Pons (tissue), 1 donor: ENCODE data around the gene MIEF1.

ENCODE experiments used
- DNase-seq: peaks from one replicate; pipeline ENCODE4 v3.0.0-alpha.2; 2016; ENCODE audit warnings: low spot score

Gene MIEF1

GRCh38 chr22:39470451-39471291, 31.4 kb upstream of the MIEF1 start:
- no peak for DNase-seq

DNA sequence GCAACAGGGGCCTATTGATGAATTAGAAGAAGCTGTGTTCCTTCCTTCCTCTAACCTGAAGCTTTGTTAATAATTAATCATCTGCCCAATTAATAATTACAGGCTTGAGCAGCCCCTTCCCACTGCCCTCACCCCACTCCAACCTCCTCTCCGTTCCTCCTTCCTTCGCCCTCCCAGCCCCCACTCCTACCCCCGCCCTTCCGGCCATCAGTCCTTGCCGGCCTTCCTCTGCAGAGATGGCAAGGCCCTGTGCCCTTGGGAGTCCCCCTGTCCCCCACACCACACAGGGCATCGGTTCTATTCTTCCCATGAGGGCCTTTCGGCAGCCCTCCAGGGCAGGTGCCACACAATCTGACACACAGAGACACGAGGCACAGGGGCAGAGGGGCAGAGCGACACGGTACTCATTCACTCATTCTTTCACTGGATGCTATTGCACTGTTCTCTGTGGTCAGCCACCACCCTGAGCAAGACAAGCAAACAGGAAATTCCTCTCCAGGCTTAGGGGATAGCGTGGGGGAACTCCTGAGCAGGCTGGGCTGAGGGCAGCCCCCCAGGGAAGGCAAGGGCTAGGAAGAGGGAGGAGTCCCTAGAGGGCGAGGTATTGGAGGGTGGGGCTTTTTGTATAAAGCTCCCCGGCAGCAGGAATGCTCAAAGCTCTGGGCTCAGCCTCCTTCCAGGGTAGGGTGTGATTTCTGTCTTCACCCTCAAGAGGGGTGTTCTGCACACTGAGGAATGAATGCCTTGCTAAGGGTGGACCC, 30.5 kb upstream of the MIEF1 start:
- no peak for DNase-seq

DNA sequence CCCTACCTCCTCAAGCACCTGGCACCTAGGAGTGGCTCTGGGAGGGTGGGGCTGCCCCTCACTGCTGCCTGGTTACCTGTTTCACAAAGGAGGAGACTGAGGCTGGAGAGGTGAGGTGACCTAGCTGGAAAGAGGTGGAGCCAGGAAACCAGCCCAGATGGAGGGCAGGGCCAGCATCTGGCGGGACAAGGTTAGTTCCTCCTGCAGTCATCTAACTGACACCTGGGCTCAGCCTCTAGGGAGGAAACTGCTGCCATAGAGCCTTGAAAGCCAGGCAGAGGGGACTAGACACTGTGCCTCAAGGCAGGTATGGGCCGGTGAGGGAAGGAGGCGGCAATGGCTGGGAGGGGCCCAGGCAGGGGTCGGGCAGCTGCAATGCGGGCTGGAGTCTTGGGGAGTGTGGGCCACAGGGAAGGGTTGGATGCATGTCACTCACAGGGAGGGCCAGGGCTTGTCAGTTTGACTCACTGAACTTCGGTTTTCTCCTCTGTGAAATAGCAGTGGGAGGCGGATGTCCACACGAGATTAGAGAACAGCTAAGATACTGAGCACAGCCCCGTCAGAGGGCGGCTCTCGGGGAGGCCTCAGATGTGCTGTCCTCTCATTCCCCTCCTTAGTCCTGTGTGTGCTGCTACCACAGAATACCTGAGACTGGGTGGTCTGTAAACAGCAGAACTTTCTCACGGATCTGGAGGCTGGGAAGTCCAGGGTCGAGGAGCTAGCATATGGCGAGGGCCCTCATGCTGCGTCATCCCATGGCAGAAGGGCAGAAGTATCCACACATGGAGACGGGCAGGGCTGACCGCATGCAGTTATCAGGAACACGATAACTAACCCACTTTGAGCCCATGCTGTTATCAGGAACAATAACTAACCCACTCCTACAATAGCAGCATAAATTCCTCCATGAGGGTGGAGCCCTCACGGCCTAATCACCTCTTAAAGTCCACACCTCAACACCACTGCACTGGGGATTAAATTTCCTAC, 29.2 kb upstream of the MIEF1 start:
- no peak for DNase-seq

DNA sequence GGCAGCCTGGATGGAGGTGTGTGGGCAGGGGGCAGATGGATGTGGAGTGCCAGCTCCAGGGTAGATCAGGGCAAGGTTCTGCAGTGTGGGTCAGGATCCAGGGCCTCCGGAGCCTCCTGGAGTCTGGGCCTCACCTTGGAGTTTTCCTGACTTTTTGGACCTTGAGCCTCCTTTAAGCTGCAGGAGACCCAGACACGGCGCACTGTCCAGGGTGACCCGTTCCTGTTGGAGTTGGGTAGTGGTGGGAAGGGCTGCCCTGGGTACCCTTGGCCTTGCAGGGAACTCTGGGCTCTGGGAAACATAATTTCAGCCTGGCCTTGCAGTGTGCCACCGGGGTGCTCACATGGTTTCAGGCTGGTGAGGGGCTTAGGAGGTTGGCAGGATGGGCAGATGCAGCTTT, 28.2 kb upstream of the MIEF1 start:
- no peak for DNase-seq

DNA sequence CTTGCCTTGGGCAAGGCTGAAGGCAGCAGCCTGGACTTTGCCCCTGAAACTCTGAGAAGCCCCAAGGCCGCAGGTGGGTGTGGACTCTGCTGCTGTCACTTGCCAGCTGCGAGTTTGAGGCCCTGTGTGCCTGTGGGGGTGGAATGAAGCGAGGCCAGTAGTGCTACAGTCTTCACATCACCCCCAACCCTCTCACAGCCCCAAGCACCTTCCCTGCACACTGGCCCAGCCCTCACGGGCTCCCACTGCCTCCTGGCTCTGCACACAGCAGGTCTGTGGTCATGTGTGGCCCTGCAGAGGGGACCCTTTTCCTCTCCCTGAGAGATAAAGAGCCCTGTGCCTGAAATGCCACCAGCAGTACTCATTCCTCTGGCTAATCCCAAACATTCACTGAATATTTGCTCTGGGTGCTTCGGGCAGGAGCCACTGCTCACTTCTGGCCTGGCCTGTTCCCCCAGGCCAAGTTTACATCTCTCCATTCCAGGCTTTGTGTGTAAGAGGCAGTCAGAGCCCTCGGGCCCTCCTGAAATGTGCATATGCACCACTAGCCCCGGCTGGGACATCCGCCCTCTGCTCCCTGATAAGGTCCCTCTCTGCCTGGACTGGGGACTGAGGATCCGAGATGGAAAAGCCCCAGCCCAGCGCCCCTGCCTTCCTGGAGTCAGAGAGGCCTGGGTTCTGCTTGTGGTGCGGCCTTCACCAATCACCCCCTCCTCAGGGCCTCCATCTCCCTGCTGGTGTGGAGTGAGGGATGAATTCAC, 27.6 kb upstream of the MIEF1 start:
- no peak for DNase-seq

DNA sequence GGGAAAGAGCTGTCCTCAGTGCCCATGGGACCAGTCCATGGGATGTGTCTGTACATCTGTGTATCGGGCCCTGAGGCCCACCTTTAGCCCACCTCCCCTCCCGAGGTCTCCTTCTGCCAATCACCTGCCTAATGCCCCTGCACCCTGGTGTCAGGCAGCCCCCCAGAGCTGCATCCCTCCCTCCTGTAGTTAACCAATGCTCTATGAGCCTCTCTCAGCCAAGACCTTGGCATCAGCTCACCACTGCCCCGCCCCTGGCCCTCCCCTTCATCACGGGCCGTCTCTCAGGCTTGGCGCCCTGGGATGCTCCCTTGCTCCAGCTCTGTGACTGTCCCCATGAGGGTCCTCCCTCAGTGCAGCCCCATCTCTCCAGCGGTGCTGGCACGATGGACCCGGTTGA, 26.8 kb upstream of the MIEF1 start:
- DNase-seq = peak; percentile 62

- no peak for DNase-seq
Observed at GRCh38 chr22:39475902-39476301, 26.2 kb upstream of the MIEF1 start.

GRCh38 chr22:39476664-39477063, 25.4 kb upstream of the MIEF1 start:
- DNase-seq = no peak

DNA sequence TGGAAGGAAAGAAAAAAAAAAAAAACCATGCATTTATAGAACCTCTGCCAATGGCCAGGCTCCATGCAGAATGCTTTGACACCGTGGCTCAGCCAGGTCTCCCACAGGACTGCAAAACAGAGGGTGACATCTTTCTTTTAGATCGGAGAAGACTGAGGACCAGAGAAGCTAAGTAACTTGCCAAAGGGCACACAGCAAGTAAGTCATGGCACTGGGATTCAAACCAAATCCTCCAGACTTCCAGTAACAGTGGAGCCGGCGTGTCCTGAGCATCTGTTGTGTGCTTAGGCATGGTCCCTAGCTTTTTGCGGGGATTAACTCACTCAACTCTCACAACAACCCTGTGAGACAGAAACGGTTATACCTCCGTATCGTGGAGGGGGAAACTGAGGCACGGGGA, 24.5 kb upstream of the MIEF1 start:
- DNase-seq = no peak

DNA sequence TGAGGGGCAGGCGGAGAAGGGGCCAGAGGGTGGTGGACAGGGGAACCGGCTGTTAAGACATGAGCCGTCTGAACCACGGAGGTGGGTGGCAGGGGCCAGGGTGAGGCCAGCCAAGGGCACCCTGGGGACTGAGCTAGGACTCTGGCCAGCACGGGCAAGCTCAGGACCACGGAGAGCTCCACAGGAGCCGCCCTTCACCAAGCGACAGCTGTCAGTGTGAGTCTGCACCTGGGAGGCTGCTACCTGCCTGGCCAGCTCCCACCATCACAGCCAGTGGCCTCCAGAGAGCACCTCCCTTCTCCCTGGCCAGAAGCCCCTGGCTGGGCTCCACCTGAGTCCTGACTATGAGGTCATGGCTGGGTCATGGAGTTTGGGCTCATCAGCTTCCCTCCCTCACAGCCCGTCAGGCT, 23.6 kb upstream of the MIEF1 start:
- no peak for DNase-seq

DNA sequence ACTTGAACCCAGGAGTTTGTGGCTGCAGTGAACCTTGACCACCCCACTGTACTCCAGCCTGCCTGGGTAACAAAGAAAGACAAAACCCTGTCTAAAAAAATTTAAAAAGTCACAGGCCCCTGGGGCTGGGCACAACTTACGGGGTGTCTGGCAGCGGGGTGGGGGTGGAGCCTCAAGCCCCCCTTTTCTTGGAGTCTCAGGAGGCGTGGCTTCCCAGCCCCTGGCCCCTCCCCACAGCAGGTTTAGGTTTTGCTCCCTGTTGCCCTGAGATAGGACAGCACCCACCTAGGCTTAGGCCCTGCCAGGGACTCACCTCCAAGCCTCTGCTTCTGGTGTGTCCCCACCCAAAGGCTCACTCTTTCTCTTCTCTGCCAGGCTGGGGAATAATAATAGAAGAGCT, 22.8 kb upstream of the MIEF1 start:
- no peak for DNase-seq

DNA sequence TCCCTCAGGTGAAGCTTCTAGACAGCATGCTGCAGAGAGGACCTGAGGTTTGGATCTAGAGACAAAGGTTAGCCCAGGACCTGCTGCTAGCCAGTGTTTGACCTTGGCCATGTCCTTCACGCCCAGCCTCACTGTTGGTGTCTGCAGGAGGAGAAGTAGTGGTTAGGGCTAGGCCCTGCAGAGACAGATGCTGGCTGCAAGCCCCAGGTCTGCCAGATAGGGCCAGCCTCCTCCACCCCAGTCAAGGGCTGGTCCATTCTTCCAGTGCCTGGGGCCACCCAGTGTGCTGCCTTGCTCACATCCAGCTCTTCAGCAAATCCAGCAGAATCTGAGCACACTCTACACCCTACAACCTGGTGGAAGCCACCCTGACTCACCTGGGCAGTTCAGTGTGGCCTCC, 21.5 kb upstream of the MIEF1 start:
- no peak for DNase-seq

GRCh38 chr22:39481054-39481453, 21.0 kb upstream of the MIEF1 start:
- no peak for DNase-seq

- no peak for DNase-seq
Observed at GRCh38 chr22:39481595-39481994, 20.5 kb upstream of the MIEF1 start.

- DNase-seq = no peak
Observed at GRCh38 chr22:39482768-39483167, 19.3 kb upstream of the MIEF1 start.

- peak; percentile 66 for DNase-seq
Observed at GRCh38 chr22:39486951-39487825, 14.9 kb upstream of the MIEF1 start.

DNA sequence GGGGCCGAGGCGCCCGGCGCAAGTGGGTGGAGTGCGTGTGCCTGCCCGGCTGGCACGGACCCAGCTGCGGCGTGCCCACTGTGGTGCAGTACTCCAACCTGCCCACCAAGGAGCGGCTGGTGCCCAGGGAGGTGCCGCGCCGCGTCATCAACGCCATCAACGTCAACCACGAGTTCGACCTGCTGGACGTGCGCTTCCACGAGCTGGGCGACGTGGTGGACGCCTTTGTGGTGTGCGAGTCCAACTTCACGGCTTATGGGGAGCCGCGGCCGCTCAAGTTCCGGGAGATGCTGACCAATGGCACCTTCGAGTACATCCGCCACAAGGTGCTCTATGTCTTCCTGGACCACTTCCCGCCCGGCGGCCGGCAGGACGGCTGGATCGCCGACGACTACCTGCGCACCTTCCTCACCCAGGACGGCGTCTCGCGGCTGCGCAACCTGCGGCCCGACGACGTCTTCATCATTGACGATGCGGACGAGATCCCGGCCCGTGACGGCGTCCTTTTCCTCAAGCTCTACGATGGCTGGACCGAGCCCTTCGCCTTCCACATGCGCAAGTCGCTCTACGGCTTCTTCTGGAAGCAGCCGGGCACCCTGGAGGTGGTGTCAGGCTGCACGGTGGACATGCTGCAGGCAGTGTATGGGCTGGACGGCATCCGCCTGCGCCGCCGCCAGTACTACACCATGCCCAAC, 14.1 kb upstream of the MIEF1 start:
- no peak for DNase-seq

- no peak for DNase-seq
Observed at GRCh38 chr22:39488563-39489083, 13.5 kb upstream of the MIEF1 start.
